GM21381 (cell line): ENCODE measurements around the gene ZDHHC14.
A peak's percentile ranks its signal among the peaks of the same experiment; 100 is the strongest.
"Not testable (repeated sequence)": the region's sequence is repeated elsewhere in the genome, so short reads cannot be mapped to it uniquely, and the experiment has no call there.

ENCODE experiments used
- ATAC-seq: cut with Tn5 transposase; IDR thresholded peaks from one replicate; pipeline ENCODE4 v1.9.1; 2021; ENCODE audit warnings: mild to moderate bottlenecking, moderate library complexity; ENCODE audit not compliant: unreplicated experiment

ZDHHC14 gene

DNA sequence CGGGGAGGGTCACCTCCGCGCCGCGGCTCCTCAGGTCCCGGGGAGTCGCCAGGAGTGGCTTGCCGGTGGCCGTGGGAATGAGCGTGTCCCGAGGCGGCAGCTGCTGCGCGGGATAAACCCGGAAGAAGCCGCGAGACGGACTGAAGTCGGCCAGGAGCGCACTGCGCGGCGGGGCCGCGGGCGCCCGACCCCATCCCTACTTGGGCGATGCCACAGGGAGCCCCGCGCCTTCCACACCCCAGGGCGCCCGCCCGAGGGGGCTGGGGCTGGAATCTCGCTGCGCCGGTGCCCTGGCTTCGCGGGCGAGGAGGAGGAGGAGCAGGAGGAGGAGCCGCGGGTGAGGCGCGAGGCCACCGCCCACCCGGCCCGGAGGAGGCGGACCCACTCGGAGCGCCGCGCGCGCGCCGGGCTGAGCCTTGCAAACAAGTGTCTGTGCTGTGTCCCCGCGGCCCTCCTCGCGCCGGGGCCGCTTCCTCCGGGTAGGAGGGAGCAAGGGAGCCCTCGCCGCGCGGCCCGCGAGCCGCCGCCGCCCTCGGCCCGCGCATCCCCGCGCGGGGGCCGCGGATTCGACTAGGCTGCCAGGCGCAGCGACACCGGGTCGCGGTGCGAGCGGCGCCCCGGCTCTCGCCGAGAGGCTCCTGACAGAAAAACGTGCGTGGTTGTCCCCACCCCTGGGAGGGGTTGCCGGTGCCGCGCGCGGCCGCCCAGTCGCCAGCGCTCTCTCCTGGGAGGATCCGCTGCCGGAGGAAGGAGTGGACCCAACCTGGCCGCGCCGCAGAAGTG lies at the start of gene ZDHHC14:
Gene ZDHHC14, plus strand, starts transcription at position 412 of the 783 bp plus-strand sequence.
- peak; percentile 70 for ATAC-seq

DNA sequence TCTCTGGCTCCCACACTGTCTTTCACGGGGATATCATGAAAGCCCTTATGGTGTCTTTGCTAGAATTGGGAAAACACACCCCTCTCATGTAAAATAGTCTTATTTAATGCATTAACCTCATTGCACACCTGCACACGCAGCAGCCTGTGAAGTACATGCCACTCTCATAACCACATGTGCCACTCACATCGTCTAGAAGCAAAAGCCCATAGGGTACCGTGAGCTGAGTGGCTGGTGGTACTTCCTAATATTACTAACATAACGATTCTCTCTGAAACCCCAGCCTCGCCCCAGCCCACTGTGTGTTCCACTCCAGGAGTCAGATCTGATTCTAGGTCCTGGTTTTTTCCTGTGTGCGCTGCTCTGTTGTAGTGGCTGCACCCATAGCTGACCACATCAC lies 48.2 kb upstream of the ZDHHC14 start:
- ATAC-seq: no peak

DNA sequence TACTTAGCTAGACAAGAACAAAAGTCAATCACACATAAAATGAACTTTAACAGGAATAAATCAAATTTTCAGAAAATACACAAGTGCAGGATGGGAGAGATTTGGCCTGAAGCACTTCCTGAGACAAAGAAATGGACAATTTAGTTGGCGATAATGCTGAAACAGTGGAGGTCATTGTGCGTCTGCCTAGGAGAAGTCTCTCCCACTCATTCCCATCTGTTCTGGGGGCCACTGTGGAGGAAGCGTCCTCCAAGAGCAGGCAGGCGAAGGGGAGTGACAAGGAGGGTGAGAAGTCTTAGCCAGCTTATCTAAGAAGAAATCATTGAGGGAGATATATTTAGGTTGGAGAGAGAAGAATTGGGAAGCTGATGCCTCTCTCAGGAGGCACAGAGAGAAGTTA lies 47.5 kb upstream of the ZDHHC14 start:
- ATAC-seq: no peak

DNA sequence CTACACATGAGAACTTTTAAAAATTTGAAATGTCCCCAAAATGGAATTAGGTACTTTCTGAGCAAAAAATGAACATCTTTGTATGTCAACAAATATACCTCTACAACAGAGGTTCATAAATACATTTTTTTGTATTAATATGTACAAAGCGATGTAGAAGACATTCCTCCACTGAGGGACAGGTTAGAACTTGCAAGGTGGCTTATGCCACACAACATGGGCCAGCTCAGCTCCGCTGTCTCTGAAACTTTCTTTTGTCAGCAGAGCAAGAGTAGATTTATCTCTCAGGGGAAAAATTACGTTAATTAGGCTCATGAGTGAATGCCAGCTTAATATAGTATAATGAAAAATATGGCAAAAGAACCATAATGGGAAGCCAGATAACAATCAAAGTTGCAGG lies 47.0 kb upstream of the ZDHHC14 start:
- ATAC-seq: no peak

GRCh38 chr6:157335829-157336228 lies 45.2 kb upstream of the ZDHHC14 start:
- no peak for ATAC-seq

- ATAC-seq: not testable (repeated sequence)
These were observed 43.7 kb upstream of the ZDHHC14 start for GRCh38 chr6:157337276-157337675.

GRCh38 chr6:157337751-157338150 lies 43.2 kb upstream of the ZDHHC14 start:
- ATAC-seq: no peak

- ATAC-seq: no peak
These were observed 41.6 kb upstream of the ZDHHC14 start for GRCh38 chr6:157339432-157339831.

GRCh38 chr6:157343732-157344131 lies 37.3 kb upstream of the ZDHHC14 start:
- no peak for ATAC-seq

- ATAC-seq: no peak
These were observed 34.6 kb upstream of the ZDHHC14 start for GRCh38 chr6:157346373-157346772.

DNA sequence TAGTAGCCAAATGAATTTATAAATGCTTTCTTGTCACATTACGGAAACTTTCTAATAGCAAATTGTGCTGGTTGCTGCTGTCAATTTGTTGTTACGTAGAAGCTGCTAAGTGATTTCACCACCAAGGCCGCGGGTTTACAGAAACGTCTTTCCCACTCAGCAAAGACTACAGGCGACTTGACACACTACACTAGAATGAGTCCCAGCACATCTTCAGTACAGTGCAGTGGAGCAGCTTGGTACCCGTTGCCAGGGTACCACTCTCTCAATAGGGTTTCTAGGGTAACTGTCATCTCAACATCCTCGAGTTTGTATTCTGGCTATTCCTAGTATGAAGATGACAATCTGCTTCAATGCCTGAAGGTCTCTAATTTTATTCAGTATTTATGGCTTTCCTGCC lies 22.7 kb upstream of the ZDHHC14 start:
- ATAC-seq: no peak

DNA sequence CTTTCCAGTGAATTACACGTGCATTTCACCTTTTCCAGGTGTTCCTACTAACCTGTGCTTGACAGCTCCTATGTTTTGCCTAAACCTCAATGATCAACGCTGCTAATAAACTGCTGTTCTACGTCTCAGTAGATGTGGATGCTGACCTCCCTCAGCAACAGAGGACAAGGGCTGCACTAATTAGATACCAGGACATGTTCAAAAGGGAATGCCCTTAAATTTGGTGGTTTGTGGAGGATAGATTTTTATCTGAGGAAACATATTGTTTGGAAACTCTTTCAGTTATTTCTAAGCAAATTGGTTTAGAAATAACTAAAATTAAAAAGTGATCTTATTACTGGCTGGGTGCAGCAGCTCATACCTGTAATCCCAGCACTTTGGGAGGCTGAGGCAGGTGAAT lies 19.1 kb upstream of the ZDHHC14 start:
- ATAC-seq: no peak

DNA sequence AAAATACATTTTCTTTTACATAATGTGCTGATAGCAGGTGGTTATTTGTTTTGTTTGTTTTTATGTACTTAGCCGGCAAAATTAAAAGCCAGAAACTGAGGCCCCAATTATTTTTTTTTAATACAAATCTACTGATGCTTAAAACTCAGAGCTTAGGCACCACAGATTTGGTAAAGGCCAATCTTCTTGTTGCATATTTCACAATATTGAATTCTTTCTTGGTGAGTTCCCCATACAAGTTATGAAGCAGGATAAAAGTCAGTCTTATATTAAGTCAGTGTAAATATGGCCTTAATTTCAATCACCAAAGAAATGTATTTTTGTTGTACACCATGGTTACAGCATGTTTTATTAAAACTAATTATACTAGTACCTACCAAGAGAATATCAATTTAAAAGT lies 16.3 kb upstream of the ZDHHC14 start:
- no peak for ATAC-seq

DNA sequence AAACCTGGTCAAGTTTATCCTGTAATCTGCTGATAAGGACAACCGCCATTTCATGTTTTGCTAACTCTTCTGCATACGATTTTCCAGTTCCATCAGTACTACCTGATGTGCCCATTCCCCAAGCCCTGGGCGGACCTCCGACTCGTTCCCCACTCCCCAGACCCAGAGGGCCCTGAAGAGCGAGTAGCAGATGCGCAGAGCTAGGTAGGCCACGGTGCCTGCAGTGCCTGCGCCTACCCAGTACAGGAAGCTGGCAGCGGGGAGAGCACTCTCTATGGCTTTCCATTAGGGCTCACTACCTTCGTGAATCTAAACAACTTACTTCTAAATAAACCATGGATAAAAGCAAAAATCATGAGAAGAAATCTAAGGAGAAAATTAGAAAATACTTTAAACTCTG lies 14.3 kb upstream of the ZDHHC14 start:
- no peak for ATAC-seq

GRCh38 chr6:157368359-157369049 lies 12.5 kb upstream of the ZDHHC14 start:
- ATAC-seq: no peak

GRCh38 chr6:157370755-157371154 lies 10.2 kb upstream of the ZDHHC14 start:
- ATAC-seq: no peak

GRCh38 chr6:157372501-157373280 lies 8.3 kb upstream of the ZDHHC14 start:
- no peak for ATAC-seq

GRCh38 chr6:157374889-157375443 lies 6.0 kb upstream of the ZDHHC14 start:
- no peak for ATAC-seq

- ATAC-seq: no peak
These were observed 4.7 kb upstream of the ZDHHC14 start for GRCh38 chr6:157376241-157376640.

- no peak for ATAC-seq
These were observed 4.2 kb upstream of the ZDHHC14 start for GRCh38 chr6:157376706-157377230.
